ENCODE data around the gene INTS7.

- TF ChIP-seq, protein P1, sequence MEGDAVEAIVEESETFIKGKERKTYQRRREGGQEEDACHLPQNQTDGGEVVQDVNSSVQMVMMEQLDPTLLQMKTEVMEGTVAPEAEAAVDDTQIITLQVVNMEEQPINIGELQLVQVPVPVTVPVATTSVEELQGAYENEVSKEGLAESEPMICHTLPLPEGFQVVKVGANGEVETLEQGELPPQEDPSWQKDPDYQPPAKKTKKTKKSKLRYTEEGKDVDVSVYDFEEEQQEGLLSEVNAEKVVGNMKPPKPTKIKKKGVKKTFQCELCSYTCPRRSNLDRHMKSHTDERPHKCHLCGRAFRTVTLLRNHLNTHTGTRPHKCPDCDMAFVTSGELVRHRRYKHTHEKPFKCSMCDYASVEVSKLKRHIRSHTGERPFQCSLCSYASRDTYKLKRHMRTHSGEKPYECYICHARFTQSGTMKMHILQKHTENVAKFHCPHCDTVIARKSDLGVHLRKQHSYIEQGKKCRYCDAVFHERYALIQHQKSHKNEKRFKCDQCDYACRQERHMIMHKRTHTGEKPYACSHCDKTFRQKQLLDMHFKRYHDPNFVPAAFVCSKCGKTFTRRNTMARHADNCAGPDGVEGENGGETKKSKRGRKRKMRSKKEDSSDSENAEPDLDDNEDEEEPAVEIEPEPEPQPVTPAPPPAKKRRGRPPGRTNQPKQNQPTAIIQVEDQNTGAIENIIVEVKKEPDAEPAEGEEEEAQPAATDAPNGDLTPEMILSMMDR (conservative IDR thresholded peaks at IDR 0.05; ENCODE audit: low read length) = no peak
- TF ChIP-seq EZH2phosphoT487 (IDR thresholded peaks at IDR 0.05; ENCODE audit: borderline replicate concordance) = no peak
Observed at GRCh38 chr1:211959680-211960079, 75.7 kb downstream of the INTS7 start.
